Stimulated activated CD4-positive, alpha-beta T cell treated with anti-CD3 and anti-CD28 coated beads, Interleukin-15, amount 100 ng/mL, for 48 hours (primary cell): ENCODE data around the gene PBRM1.
"Not testable (repeated sequence)": the region's sequence is repeated elsewhere in the genome, so short reads cannot be mapped to it uniquely, and the experiment has no call there.

Source experiments
- DNase-seq, 2 donors: peaks; one replicate each; pipeline ENCODE4 v3.0.0-alpha.2; 2020; ENCODE audit warnings: low read depth in 2 of 2

Gene PBRM1

GRCh38 chr3:52685709-52686691 is at the start of gene PBRM1, which contains the start of gene GNL3:
PBRM1 (minus strand) TSS chr3:52685913.
GNL3 (plus strand) TSS chr3:52686032; CDS start chr3:52686093, 61 bp downstream.
- peak; percentile 87 to 93 for DNase-seq

DNA sequence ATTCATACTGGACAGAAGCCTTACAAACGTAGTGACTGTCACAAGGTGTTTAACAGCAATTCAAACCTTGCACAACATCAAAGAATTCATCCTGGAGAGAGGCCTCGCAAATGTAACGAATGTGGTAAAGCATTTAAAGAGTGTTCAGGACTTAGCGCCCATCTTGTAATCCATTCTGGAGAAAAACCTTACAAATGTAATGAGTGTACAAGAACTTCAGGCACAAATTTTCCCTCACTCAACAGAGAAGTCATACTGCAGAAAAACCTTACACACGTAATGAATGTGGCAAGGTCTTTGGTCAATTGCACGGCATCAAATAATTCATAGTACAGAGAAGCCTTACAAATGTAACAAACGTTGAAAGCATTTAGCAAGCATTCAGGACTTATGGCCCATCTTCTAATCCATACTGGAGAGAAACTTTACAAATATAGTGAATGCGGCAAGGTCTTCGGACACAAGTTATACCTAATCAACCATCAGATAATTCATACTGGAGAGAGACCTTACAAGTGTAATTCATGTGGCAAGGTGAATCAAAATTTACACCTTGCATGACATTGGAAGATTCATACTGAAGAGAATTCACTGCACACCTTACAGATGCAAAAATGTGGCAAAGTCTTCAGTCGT is 47.7 kb upstream of the PBRM1 start:
- DNase-seq: no peak

DNA sequence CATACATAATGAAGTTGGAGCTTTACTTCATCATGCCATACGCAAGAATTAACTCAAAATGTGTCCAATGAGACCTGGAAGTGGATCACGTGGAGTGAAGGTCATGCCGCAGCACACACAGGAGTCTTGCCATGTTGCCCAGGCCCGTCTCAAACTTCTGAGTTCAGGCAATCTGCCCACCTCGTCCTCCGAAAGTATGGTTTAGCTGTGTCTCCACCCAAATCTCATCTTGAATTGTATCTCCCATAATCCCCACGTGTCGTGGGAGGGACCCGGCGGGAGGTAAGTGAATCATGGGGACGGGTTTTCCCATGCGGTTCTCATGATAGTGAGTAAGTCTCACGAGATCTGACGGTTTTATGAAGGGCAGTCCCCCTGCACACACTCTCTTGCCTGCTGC is 45.9 kb upstream of the PBRM1 start:
- no peak for DNase-seq

GRCh38 chr3:52730681-52731080 is 45.0 kb upstream of the PBRM1 start:
- no peak for DNase-seq

DNA sequence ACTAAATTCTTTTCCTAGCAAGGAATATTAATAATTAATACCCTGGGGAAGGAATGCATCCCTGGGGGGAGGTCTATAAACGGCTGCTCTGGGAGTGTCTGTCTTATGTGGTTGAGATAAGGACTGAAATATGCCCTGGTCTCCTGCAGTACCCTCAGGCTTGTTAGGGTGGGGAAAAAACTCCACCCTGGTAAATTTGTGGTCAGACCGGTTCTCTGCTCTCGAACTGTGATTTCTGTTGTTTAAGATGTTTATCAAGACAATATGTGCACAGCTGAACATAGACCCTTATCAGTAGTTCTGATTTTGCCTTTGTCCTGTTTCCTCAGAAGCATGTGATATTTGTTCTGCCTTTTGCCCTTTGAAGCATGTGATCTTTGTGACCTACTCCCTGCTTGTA is 43.0 kb upstream of the PBRM1 start:
- not testable (repeated sequence) for DNase-seq

GRCh38 chr3:52724511-52724910 is 38.8 kb upstream of the PBRM1 start:
- DNase-seq: no peak

GRCh38 chr3:52723935-52724334 is 38.2 kb upstream of the PBRM1 start:
- no peak for DNase-seq

- no peak for DNase-seq
These were observed 36.8 kb upstream of the PBRM1 start for GRCh38 chr3:52722491-52722890.

DNA sequence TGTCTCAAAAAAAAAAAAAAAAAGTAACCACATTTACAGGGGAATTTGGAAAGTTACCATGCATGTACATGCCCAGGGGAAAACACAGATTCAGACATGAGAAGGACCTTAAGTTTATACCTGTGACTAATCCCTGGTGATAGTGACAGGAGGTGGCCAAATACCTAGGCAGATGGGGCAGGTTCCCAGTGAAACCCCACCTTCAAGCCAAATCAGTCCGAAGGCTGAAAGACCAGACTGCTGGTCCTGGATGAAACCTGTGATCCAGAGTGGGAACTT is 36.0 kb upstream of the PBRM1 start:
- DNase-seq: no peak

- DNase-seq: no peak
These were observed 35.5 kb upstream of the PBRM1 start for GRCh38 chr3:52721002-52721729.

- no peak for DNase-seq
These were observed 33.9 kb upstream of the PBRM1 start for GRCh38 chr3:52719618-52720017.

- no peak for DNase-seq
These were observed 30.1 kb upstream of the PBRM1 start for GRCh38 chr3:52715714-52716305.

DNA sequence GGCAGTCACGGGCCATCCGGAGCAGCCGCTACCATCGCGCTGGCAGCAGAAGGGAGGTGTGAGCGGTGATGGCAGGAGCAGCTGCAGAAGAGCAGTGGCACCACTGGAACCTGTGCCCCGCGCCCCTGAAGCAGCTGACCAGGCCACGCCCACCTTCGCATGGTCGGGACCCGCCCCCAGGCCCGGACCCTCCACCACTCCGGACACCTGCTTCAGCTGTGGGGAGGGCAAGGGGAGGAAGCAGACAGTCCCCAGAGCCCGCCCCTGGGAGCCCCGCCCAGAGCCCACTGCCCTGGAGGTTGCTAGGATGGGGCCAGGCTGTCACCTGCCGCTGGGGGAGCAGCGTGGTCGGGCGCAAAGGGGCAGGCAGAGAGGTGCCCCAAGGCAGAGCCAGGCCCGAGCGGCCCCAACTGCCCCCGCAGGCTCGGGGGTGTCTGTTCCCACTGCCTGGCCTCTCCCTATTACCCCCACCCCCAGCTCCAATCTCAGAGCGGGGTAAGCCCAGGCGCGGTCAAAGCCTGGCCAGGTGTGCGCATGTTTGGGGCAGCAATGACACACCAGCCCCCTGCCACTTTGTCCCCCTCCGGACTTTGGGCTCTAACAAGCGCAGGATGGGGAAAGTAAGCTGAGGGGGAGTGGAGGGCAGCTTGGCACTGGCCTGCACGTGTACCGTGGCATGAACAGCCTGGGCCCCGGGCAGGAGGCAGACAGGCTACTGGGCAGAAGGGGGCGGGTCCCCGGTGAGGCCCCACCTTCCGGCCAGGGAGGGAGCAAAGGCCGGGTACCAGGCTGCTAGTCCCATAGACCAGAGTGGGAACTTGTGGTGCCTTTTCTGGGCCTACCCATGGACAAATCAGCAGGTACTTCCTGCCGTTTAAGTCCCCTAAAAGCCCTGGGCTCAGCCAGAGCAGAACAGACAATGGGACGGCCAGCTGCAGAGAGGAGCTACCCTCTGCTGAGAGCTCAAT is 28.9 kb upstream of the PBRM1 start:
- no peak for DNase-seq

DNA sequence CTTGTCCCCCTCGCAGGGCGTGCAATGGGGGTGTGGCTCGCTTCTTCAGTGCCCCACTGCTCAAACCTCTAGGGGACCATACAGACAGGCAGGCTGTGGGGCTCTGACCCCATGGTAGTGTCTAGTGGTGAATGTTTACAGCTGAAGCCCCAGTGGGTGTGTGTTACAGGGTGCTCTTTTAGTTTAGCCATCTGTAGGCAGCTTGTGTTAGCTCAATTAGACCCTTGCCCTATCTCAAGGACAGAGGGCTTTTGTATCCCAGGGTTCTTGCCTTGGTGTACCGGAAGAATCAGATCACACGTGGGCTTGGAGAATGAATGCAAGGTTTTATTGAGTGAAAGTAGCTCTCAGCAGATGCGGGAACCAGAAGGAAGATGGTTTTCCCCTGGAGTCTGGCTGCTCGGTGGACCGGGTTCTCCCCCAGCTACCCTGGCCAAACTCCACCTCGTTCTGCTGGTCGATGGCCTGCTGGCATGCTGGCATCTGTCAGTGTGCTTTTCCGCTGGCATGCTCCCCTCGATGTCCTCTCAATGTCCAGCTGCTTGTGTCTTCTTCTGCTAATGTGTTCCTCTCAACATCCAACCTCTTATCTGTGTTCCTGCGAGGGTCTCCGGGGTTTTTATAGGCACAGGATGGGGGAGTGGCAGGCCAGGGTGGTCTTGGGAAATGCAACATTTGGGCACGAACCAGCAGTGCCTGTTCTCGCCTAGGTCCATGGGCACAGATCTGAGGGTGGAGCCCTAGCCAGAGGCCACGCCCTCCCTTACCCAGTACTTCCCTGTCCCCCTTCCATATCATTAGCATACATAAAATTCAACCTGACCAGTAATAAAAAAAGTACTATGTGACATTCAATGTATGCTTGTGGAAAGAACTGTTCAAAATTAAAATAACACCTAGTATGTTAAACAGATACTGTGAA is 26.8 kb upstream of the PBRM1 start:
- DNase-seq: no peak

- no peak for DNase-seq
These were observed 24.8 kb upstream of the PBRM1 start for GRCh38 chr3:52710512-52710911.

- DNase-seq: no peak
These were observed 21.9 kb upstream of the PBRM1 start for GRCh38 chr3:52707585-52707984.

DNA sequence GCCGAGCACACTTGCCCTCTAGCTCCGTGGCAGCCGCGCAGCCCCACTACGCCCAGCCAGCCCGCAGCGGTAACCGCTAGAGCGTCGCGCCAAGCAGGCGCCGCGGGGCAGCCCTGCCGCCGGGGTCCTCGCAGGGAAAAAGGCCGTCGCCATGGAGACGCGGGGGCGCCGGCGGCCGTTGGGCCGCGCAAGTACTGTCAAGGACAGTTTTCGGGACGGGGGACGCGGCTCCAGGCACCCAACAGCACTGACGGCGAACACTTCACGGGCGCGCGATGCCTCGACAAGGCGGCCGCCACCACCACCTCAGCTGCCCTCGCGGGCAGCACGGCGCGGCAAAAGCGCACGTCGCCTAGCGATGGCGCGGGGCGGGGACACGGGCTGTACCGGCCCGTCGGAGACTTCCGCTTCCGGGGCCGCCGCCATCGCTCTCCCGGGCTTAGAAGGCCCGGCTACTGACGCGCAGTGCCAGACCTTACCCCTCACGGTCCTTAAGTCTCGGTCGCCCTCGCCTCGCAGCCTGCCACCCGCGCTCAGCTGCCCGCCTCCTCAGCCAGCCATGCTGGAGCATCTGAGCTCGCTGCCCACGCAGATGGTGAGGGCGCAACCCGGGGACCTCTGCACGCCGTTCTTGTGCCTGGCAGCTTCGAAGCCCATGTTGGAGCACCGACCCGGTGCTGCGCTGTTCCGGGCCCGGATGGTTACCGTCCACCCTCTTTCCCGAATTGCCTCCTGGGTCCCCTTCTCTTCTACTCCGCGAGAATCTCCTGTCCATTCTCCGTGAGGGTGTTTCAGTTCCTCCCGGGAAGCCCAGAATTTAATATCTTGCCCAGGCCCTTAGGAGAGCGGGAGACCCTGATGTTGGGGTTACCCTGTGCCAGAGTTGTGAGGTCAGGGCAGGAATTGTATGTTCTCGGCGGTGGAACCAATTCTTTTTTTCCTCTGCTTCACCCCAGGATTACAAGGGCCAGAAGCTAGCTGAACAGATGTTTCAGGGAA is 20.3 kb upstream of the PBRM1 start, which contains the start of the genes GLT8D1 and SPCS1:
TSS of gene GLT8D1 (minus strand) at position 104 of the 999 bp plus-strand sequence. CDS start 5,331 bp downstream, outside the sequence.
TSS of gene SPCS1 (plus strand) at position 419 of the 999 bp plus-strand sequence. CDS start at position 560, 141 bp downstream.
- DNase-seq: peak; percentile 74 to 81

DNA sequence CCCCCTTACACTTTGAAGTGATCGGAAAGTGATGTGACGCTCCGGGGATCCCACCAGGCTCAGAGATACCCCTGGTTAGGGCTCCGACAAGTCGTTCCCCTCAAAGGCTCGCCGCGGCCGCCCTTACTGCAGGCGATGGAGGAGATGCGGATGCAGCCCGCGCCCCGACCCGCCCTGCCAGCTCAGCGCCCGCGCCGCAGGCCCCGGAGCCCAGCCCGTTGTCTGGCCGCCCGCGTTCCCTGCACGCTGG is 19.6 kb upstream of the PBRM1 start:
- no peak for DNase-seq
